ENCODE measurements around the gene DDX6. TPM values are rescaled to one million over a fixed set of nuclear protein-coding genes. Genes with fewer than 3 reads are reported as not detected.
"Not testable (repeated sequence)": the region's sequence is repeated elsewhere in the genome, so short reads cannot be mapped to it uniquely, and the experiment has no call there.

DDX6 gene
- total RNA-seq, 1 donor from 2014 or later = 218 TPM

DNA sequence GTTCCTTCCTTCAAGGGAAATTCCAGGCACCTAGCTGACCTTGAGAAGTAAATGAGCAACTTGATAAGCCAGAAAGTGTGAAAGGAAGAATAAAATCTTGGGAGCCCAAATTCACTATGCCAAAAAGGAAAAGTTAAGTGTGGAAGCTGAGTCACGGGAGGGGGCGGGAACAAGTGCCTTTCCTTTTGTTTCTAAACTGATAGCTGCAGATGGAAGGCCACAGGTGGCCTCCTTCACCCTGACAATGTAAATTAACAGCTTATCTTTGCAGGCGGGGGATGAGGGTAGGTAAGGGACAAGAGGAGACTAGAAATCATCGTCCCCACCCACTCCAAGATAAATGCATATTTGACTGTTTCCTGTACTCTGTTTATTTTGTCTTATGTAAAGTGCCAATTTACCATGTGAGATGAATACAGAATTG is 75.1 kb downstream of the DDX6 start:
- no peaks in the 10 kb centered on the region for H3K36me3 Mint-ChIP-seq (ENCODE audit: low read depth)
- TF ChIP-seq, protein P1, sequence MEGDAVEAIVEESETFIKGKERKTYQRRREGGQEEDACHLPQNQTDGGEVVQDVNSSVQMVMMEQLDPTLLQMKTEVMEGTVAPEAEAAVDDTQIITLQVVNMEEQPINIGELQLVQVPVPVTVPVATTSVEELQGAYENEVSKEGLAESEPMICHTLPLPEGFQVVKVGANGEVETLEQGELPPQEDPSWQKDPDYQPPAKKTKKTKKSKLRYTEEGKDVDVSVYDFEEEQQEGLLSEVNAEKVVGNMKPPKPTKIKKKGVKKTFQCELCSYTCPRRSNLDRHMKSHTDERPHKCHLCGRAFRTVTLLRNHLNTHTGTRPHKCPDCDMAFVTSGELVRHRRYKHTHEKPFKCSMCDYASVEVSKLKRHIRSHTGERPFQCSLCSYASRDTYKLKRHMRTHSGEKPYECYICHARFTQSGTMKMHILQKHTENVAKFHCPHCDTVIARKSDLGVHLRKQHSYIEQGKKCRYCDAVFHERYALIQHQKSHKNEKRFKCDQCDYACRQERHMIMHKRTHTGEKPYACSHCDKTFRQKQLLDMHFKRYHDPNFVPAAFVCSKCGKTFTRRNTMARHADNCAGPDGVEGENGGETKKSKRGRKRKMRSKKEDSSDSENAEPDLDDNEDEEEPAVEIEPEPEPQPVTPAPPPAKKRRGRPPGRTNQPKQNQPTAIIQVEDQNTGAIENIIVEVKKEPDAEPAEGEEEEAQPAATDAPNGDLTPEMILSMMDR (conservative IDR thresholded peaks at IDR 0.05) = no peak
- no peaks in the 10 kb centered on the region for H3K9me3 Mint-ChIP-seq
- peaks cover 12% of the 10 kb centered on the region for H3K4me1 Mint-ChIP-seq
- no peak overlapping the region for H3K27ac Mint-ChIP-seq (ENCODE audit: unreplicated experiment)
- H3K4me3 Mint-ChIP-seq = no peak overlapping the region
- H3K27me3 Mint-ChIP-seq (ENCODE audit: low read depth) = peaks cover 21% of the 10 kb centered on the region
- no peak for DNase-seq (ENCODE audit: low read depth, low spot score)

DNA sequence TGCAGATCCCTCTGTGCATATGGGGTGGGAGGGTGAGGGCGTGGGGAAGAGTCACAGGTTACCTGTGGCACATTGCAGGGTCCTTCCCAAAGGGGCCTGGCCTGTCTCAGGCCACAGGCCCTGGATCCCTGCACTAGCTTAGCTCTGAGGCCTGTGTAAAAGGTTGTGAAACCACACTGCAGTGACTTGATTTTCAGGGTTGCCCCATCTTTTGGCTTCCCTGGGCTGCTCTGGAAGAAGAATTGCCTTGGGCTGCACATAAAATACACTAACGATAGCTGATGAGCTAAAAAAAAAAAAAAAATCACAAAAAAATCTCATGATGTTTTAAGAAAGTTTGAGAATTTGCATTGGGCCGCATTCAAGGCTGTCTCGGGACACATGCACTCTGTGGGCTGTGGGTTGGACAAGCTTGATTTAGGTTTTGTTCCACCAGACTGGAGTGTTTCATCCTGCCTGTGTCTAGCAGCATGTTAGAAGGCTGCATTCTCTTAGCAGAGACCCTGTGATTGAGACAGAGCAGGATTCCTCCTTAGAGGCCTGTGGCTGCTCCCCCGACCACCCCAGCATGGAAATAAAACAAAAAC is 75.6 kb downstream of the DDX6 start:
- Mint-ChIP-seq H3K36me3 (ENCODE audit: low read depth) (no peaks in the 10 kb centered on the region), H3K27me3 (ENCODE audit: low read depth) (peaks cover 16% of the 10 kb centered on the region), H3K9me3 (no peaks in the 10 kb centered on the region), H3K4me1 (peaks cover 12% of the 10 kb centered on the region), H3K27ac (ENCODE audit: unreplicated experiment) (no peak overlapping the region), H3K4me3 (no peak overlapping the region)
- TF ChIP-seq, protein P1 (conservative IDR thresholded peaks at IDR 0.05) = no peak
- DNase-seq (ENCODE audit: low read depth, low spot score) = no peak

DNA sequence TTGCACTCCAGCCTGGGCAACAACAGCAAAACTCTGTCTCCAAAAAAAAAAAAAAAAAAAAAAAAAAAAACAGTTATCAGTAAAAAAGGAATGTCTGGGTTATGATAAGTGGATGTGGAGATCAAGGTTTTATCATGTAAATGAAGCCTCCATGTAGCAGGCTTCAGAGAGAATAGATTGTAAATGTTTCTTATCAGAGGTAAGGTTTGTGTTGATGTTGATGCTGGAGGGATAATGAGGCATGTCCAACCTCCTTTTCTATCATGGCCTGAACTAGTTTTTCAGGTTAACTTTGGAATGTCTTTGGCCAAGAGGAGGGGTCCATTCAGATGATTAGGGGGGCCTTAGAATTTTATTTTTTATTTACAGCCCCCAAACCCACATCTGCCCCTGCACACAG is 76.1 kb downstream of the DDX6 start:
- peaks cover 11% of the 10 kb centered on the region for H3K27me3 Mint-ChIP-seq (ENCODE audit: low read depth)
- no peaks in the 10 kb centered on the region for H3K9me3 Mint-ChIP-seq
- peaks cover 12% of the 10 kb centered on the region for H3K4me1 Mint-ChIP-seq
- TF ChIP-seq, protein P1 (conservative IDR thresholded peaks at IDR 0.05) = no peak
- no peak overlapping the region for H3K27ac Mint-ChIP-seq (ENCODE audit: unreplicated experiment)
- no peak overlapping the region for H3K4me3 Mint-ChIP-seq
- DNase-seq (ENCODE audit: low read depth, low spot score) = no peak
- no peaks in the 10 kb centered on the region for H3K36me3 Mint-ChIP-seq (ENCODE audit: low read depth)

DNA sequence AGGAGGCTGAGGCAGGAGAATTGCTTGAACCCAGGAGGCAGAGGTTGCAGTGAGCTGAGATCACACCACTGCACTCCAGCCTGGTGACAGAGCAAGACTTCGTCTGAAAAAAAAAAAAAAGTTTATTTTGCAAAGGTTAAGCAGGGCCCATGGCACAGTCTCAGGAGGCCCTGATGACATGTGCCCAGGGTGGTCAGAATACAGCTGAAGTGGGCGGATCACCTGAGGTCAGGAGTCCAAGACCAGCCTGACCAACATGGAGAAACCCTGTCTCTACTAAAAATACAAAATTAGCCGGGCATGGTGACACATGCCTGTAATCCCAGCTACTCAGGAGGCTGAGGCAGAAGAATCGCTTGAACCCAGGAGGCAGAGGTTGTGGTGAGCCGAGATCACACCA is 76.5 kb downstream of the DDX6 start:
- H3K9me3 Mint-ChIP-seq; H3K27ac Mint-ChIP-seq (ENCODE audit: unreplicated experiment); DNase-seq (ENCODE audit: low read depth, low spot score); H3K4me3 Mint-ChIP-seq; H3K36me3 Mint-ChIP-seq (ENCODE audit: low read depth); H3K27me3 Mint-ChIP-seq (ENCODE audit: low read depth): not testable (repeated sequence)
- H3K4me1 Mint-ChIP-seq = peaks cover 12% of the 10 kb centered on the region

DNA sequence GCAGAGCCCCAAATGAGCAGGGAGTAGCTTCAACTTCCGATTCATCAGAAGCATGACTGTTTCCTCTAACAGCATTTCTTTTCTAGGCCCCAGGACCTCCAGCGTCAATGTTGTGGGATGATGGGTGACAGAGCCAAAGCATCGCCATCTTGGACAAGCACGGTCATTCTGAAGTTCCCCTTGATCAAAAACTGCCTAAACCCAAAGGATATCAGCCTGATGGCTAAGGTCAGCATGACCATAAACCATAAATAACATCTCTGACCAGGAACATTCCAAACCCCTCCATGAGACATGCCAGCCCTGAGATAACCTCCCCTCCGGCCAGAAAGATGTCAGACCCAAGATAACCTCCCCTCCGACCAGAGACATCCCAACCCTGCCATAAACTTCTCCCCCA is 82.7 kb downstream of the DDX6 start:
- Mint-ChIP-seq H3K27ac (ENCODE audit: unreplicated experiment) (no peak overlapping the region), H3K27me3 (ENCODE audit: low read depth) (no peaks in the 10 kb centered on the region), H3K4me1 (peaks cover 16% of the 10 kb centered on the region), H3K4me3 (no peak overlapping the region), H3K9me3 (no peaks in the 10 kb centered on the region), H3K36me3 (ENCODE audit: low read depth) (no peaks in the 10 kb centered on the region)
- TF ChIP-seq, protein P1 (conservative IDR thresholded peaks at IDR 0.05) = no peak
- DNase-seq (ENCODE audit: low read depth, low spot score) = no peak

DNA sequence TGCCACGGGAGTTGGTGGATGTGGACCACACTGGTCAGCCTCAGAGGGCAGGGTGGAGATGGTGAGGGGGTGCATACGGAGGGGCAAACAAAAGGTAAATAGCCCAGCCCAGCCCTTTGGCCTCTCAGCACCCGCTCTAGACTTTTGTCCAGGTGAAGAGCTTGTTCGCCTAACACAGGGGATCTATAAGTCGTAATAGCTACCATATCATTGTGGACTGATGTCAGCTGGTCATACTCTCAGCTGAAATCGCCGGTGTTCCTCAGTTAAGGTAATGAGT is 84.5 kb downstream of the DDX6 start:
- H3K4me3 Mint-ChIP-seq = no peak overlapping the region

More for the DNA sequence above, 84.5 kb downstream of the DDX6 start:
- no peak overlapping the region for H3K27ac Mint-ChIP-seq (ENCODE audit: unreplicated experiment)
- TF ChIP-seq, protein P1 (conservative IDR thresholded peaks at IDR 0.05) = no peak
- H3K4me1 Mint-ChIP-seq = peaks cover 16% of the 10 kb centered on the region
- DNase-seq (ENCODE audit: low read depth, low spot score) = no peak
- no peaks in the 10 kb centered on the region for H3K36me3 Mint-ChIP-seq (ENCODE audit: low read depth)
- H3K27me3 Mint-ChIP-seq (ENCODE audit: low read depth) = no peaks in the 10 kb centered on the region
- no peaks in the 10 kb centered on the region for H3K9me3 Mint-ChIP-seq
